ENCODE data around the gene PTPN7. TPM values are rescaled to one million over a fixed set of nuclear protein-coding genes. Genes with fewer than 3 reads are reported as not detected.
"Not testable (repeated sequence)": the region's sequence is repeated elsewhere in the genome, so short reads cannot be mapped to it uniquely, and the experiment has no call there.

Gene PTPN7
- total RNA-seq, 1 donor from 2014 or later = 0.44 TPM

DNA sequence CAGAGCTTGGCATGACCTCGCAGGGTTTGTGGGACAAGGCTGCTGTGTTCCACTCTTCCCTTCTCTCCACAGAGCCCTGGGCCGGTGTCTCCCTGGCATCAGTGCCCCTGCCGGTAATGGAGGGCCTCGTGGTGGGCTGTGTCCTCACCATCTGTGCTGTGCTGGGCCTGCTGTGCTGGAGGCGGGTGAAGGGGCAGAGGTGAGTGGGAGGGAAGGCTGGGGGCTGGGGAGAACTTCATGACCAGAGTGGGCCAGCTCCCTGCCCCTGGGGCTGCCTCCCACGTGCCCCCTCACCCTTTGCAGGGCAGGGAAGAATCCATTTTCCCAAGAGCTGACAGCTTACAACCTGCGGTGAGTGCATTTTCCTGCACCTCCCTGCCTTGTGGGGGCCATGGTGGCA lies 21.2 kb upstream of the PTPN7 start:
- Histone ChIP-seq H3K27ac (replicated peaks) (no peak overlapping the region), H3K27me3 (ENCODE audit: low read depth) (peaks cover 60% of the 10 kb centered on the region), H3K9me3 (replicated peaks) (no peaks in the 10 kb centered on the region), H3K4me3 (no peak overlapping the region), H3K4me1 (no peaks in the 10 kb centered on the region), H3K36me3 (no peaks in the 10 kb centered on the region)
- no peak for DNase-seq
- intact Hi-C loops (cut with micrococcal nuclease) = loop anchor here (10.0 kb wide), 2 partner anchors 133 to 533 kb away; partner anchors contain the start of gene SYT2
- TF ChIP-seq, protein P1, sequence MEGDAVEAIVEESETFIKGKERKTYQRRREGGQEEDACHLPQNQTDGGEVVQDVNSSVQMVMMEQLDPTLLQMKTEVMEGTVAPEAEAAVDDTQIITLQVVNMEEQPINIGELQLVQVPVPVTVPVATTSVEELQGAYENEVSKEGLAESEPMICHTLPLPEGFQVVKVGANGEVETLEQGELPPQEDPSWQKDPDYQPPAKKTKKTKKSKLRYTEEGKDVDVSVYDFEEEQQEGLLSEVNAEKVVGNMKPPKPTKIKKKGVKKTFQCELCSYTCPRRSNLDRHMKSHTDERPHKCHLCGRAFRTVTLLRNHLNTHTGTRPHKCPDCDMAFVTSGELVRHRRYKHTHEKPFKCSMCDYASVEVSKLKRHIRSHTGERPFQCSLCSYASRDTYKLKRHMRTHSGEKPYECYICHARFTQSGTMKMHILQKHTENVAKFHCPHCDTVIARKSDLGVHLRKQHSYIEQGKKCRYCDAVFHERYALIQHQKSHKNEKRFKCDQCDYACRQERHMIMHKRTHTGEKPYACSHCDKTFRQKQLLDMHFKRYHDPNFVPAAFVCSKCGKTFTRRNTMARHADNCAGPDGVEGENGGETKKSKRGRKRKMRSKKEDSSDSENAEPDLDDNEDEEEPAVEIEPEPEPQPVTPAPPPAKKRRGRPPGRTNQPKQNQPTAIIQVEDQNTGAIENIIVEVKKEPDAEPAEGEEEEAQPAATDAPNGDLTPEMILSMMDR (IDR thresholded peaks at IDR 0.05; ENCODE audit: borderline replicate concordance) = no peak

DNA sequence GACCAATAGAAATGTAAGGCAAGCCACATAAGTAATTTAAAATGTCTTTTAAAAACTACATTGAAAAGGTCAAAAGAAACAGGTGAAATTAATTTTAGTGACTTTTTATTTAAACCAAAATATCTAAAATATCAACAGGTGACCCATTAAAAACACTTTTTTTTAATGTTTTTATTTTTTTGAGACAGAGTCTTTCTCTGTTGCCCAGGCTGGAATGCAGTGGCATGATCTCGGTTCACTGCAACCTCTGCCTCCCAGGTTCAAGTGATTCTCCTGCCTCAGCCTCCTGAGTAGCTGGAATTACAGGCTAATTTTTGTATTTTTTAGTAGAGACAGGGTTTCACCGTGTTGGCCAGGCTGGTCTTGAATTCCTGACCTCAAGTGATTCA lies 20.3 kb upstream of the PTPN7 start:
- DNase-seq; H3K4me3 ChIP-seq; H3K36me3 ChIP-seq; H3K27ac ChIP-seq (replicated peaks); H3K4me1 ChIP-seq; H3K9me3 ChIP-seq (replicated peaks): not testable (repeated sequence)
- peaks cover 60% of the 10 kb centered on the region for H3K27me3 ChIP-seq (ENCODE audit: low read depth)
- intact Hi-C loops (cut with micrococcal nuclease) = loop anchor here (10.0 kb wide), 2 partner anchors 134 to 534 kb away; partner anchors contain the start of gene SYT2

DNA sequence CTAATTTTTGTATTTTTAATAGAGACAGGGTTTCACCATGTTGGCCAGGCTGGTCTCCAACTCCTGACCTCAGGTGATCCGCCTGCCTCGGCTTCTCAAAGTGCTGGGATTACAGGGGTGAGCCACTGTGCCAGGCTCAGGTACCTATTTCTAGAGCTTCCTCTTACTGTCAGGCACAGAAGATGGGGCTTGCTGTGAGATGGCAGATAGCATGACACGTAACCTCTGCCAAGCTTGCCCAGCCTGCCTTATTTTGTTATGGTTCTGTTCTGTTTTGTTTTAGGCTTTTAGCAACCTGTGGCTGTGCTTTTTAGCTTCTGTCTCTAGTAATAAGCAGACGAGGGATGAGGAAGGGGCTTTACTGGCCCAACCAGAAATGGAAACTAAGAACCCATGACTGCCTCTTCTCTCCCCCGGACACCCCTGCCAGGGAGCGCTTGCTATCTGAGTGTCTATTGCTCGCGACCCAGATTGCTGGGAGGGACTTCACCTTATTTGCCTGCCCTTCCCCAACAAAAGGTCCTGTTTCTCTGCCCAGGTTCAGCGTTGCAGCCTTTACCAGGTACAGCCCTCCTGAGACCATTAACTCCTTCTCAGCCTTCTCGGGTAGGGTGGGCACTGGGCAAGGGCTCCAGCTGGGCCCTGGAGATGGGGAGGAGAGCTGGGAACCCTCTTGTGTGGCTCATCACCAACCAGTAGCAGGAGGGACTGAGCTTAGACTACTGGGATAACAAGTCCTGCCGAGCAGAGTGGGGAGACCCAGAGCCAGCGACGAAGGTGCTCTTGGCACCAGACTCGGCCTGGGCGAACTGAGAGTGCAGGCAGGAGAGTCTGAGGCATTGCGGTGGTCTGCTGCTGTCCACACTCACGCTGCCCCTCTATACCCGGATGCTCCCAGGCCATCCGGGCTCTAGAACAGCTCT lies 19.7 kb upstream of the PTPN7 start:
- no peaks in the 10 kb centered on the region for H3K9me3 ChIP-seq (replicated peaks)
- peaks cover 54% of the 10 kb centered on the region for H3K27me3 ChIP-seq (ENCODE audit: low read depth)
- H3K4me1 ChIP-seq = no peaks in the 10 kb centered on the region
- no peak overlapping the region for H3K4me3 ChIP-seq
- intact Hi-C loops (cut with micrococcal nuclease) = loop anchor here (10.0 kb wide), 2 partner anchors 135 to 535 kb away; partner anchors contain the start of gene SYT2
- TF ChIP-seq, protein P1 (IDR thresholded peaks at IDR 0.05; ENCODE audit: borderline replicate concordance) = no peak
- no peak overlapping the region for H3K27ac ChIP-seq (replicated peaks)
- DNase-seq = no peak
- H3K36me3 ChIP-seq = no peaks in the 10 kb centered on the region

DNA sequence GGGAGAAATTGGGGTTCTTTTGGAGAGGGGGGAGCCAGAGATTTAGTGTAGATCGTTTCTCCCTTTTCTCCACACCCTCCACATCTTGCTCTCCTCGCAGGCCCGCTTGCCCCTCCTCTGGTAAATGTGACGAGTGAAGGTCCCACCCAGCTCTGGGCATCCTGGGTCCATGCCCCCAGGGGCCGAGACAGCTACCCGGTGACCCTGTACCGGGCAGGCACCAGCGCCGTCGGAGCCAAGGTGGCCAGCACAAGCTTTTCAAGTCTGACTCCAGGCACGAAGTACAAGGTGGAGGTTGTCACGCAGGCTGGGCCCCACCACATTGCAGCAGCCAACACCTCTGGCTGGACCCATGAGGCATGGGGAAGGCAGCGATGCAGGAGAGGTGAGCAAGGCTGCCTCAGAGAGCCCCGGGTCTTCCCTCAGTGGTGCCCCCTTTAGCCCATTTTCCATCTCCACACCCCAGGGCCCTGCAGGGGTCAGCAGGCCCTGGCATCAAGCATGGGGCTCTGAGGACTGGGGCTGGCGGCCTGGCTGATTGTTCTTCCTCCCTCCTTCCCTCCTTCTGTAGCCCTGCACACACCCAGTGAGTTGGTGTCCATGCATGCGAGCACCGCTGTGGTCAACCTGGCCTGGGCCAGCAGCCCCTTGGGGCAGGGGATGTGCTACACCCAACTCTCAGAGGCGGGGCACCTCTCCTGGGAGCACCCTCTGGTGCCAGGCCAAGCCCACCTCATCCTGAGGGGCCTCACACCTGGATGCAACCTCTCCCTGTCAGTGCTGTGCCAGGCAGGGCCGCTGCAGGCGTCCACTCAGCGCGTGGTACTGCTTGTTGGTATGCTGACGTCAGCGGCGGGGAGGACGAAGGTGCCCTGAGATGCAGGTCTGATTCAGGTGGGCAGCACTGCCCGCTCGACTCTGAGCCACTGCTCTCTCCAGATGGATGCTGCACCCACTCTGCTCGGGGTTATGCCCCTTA lies 16.8 kb upstream of the PTPN7 start:
- no peaks in the 10 kb centered on the region for H3K4me1 ChIP-seq
- no peaks in the 10 kb centered on the region for H3K36me3 ChIP-seq
- H3K4me3 ChIP-seq = no peak overlapping the region
- intact Hi-C loops (cut with micrococcal nuclease) = no loop called here
- TF ChIP-seq, protein P1 (IDR thresholded peaks at IDR 0.05; ENCODE audit: borderline replicate concordance) = no peak
- no peak overlapping the region for H3K27ac ChIP-seq (replicated peaks)
- no peak for DNase-seq
- H3K27me3 ChIP-seq (ENCODE audit: low read depth) = peaks cover 34% of the 10 kb centered on the region
- H3K9me3 ChIP-seq (replicated peaks) = no peaks in the 10 kb centered on the region

DNA sequence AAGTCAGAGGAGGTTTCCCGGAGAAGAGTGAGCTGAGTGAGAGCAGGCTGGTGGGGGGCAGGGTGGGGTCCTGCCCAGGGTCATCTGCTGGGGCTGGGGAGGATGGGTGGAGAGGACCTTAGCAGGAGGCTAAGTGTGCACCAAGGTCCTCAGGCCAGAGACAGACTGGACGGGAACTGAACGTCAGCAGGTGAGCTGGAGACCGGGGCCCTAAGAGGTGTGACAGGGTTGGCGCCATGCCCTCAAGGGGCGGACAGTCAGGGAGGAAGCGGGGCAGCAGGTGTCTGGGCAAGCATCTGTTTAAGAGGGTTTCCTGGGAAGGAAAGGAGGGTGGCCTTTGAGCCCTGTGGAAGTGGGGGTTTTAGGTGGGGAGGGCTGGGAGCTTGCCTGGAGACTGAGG lies 13.6 kb upstream of the PTPN7 start:
- Histone ChIP-seq H3K36me3 (no peaks in the 10 kb centered on the region), H3K4me3 (no peak overlapping the region), H3K27ac (replicated peaks) (no peak overlapping the region), H3K9me3 (replicated peaks) (no peaks in the 10 kb centered on the region), H3K27me3 (ENCODE audit: low read depth) (peaks cover 16% of the 10 kb centered on the region), H3K4me1 (no peaks in the 10 kb centered on the region)
- TF ChIP-seq, protein P1 (IDR thresholded peaks at IDR 0.05; ENCODE audit: borderline replicate concordance) = no peak
- intact Hi-C loops (cut with micrococcal nuclease) = no loop called here
- no peak for DNase-seq
